B cell (primary cell): ENCODE results near the gene PI4K2B. TPM values are rescaled to one million over a fixed set of nuclear protein-coding genes. Genes with fewer than 3 reads are reported as not detected.
"Not testable (repeated sequence)": the region's sequence is repeated elsewhere in the genome, so short reads cannot be mapped to it uniquely, and the experiment has no call there.

Source experiments
- ATAC-seq: fragments of 200-7000 bp; cut with Tn5 transposase; one replicate; pipeline ENCODE4 v1.10.0; 2021; ENCODE audit warnings: low read depth, mild to moderate bottlenecking, moderate number of reproducible peaks, moderate library complexity
- CTCF ChIA-PET: fragments of 350-600 bp; sonication (Branson Sonifier 250); formaldehyde crosslinking; loops from one replicate; lab custom pipeline; 2021; ENCODE audit warnings: antibody characterized with exemption, inconsistent platforms; lab: Charles Lee
- POLR2A ChIA-PET: fragments of 350-600 bp; sonication (Branson Sonifier 250); formaldehyde crosslinking; loops from one replicate; lab custom pipeline; 2021; ENCODE audit warnings: antibody characterized with exemption; lab: Charles Lee
- DNase-seq: peaks from one replicate; pipeline ENCODE4 v3.0.0; 2013
- H2AFZ ChIP-seq: 2 replicates; pipeline ENCODE4 v1.6.1; 2012; ENCODE audit warnings: mild to moderate bottlenecking, low read depth, low read length; ENCODE audit not compliant: insufficient read depth, poor library complexity, severe bottlenecking
- H3K27ac ChIP-seq, 2 donors: 1 replicate in 1 of 2; 2 replicates in 1 of 2; pipeline ENCODE4 v1.5.1; 2012 to 2013; ENCODE audit warnings: low read length in 2 of 2, mild to moderate bottlenecking in 2 of 2, moderate library complexity in 1 of 2
- H3K27me3 ChIP-seq, 4 experiments: fragments of 200-600 bp in 1 of 4; sonication (generic) in 1 of 4; replicated peaks in 1 of 4; 1 replicate in 2 of 4; 2 replicates in 2 of 4; pipeline versions ENCODE4 v1.6.1 to v1.7.0; 2013 to 2016; ENCODE audit warnings: low read length in 3 of 4, mild to moderate bottlenecking in 2 of 4, mixed read lengths in 1 of 4, moderate library complexity in 1 of 4; ENCODE audit not compliant: insufficient read depth in 4 of 4, control insufficient read depth in 3 of 4; ENCODE audit errors: control extremely low read depth in 1 of 4
- H3K36me3 ChIP-seq, 2 experiments: replicated peaks in 1 of 2; 1 replicate in 1 of 2; 2 replicates in 1 of 2; pipeline versions ENCODE4 v1.6.1 to v1.7.1; 2013; ENCODE audit warnings: low read length in 1 of 2; ENCODE audit not compliant: insufficient read depth in 2 of 2, control insufficient read depth in 1 of 2; ENCODE audit errors: control extremely low read depth in 1 of 2, extremely low read depth in 1 of 2
- H3K4me1 ChIP-seq, 2 donors: fragments of 200-600 bp in 1 of 2; sonication (generic) in 1 of 2; 1 replicate in 1 of 2; 2 replicates in 1 of 2; pipeline versions ENCODE4 v1.5.1 to v1.6.1; 2013 to 2017; ENCODE audit warnings: low read length in 2 of 2; ENCODE audit not compliant: control insufficient read depth in 2 of 2, insufficient read depth in 2 of 2
- H3K4me2 ChIP-seq: replicated peaks from 2 replicates; pipeline ENCODE3; 2012; ENCODE audit warnings: mild to moderate bottlenecking, low read depth, low read length; ENCODE audit not compliant: poor library complexity, severe bottlenecking
- H3K4me3 ChIP-seq, 5 experiments: fragments of 200-600 bp in 1 of 5; sonication (generic) in 1 of 5; 1 replicate in 3 of 5; 2 replicates in 2 of 5; pipeline versions ENCODE4 v1.5.1 to v1.7.0; 2011 to 2016; ENCODE audit warnings: low read length in 4 of 5, mild to moderate bottlenecking in 4 of 5, low read depth in 2 of 5, control low read depth in 1 of 5, moderate library complexity in 1 of 5; ENCODE audit not compliant: insufficient read depth in 1 of 5; ENCODE audit errors: control extremely low read depth in 1 of 5, extremely low read depth in 1 of 5
- H3K79me2 ChIP-seq: fragments of 200-600 bp; sonication (generic); one replicate; pipeline ENCODE4 v1.6.0; 2016; ENCODE audit warnings: low read length; ENCODE audit not compliant: control insufficient read depth, insufficient read depth
- H3K9ac ChIP-seq: fragments of 200-600 bp; sonication (generic); 2 replicates; pipeline ENCODE4 v1.6.1; 2017; ENCODE audit warnings: mild to moderate bottlenecking, low read length, moderate library complexity
- H3K9me3 ChIP-seq, 3 donors: one replicate each; pipeline versions ENCODE4 v1.6.1 to v1.7.1; 2013; ENCODE audit warnings: low read length in 2 of 3; ENCODE audit not compliant: control insufficient read depth in 2 of 3, insufficient read depth in 1 of 3; ENCODE audit errors: control extremely low read depth in 1 of 3
- H4K20me1 ChIP-seq: 2 replicates; pipeline ENCODE4 v1.6.0; 2012; ENCODE audit warnings: mild to moderate bottlenecking, low read length; ENCODE audit not compliant: insufficient read depth, control insufficient read depth, poor library complexity, severe bottlenecking
- H3K27ac Mint-ChIP-seq: one replicate; pipeline ENCODE4 v1.8.0; 2021; ENCODE audit warnings: mixed read lengths
- H3K27me3 Mint-ChIP-seq: one replicate; pipeline ENCODE4 v1.8.0; 2021; ENCODE audit warnings: mixed read lengths
- H3K4me1 Mint-ChIP-seq: one replicate; pipeline ENCODE4 v1.8.0; 2021; ENCODE audit warnings: mixed read lengths
- H3K4me3 Mint-ChIP-seq: one replicate; pipeline ENCODE4 v1.8.0; 2021; ENCODE audit warnings: mixed read lengths
- H3K9me3 Mint-ChIP-seq: one replicate; pipeline ENCODE4 v1.8.0; 2022; ENCODE audit warnings: mixed read lengths; ENCODE audit not compliant: insufficient read depth
- EZH2 ChIP-seq: IDR thresholded peaks from 2 replicates; pipeline ENCODE4 v1.6.1; 2012; ENCODE audit warnings: borderline replicate concordance, low read depth, mild to moderate bottlenecking, moderate library complexity, low read length; ENCODE audit not compliant: insufficient read depth, poor library complexity, severe bottlenecking
- WGBS: methylation state at CpG from one replicate; pipeline ENCODE4 v1.1.5; 2013; ENCODE audit warnings: missing lambda C conversion rate; ENCODE audit not compliant: insufficient coverage; 5-methylcytosine and 5-hydroxymethylcytosine counted together
- intact Hi-C: fragments of 100-400 bp; cut with micrococcal nuclease; formaldehyde crosslinking; loops from one replicate; pipeline ENCODE4 v1.10.0; 2022
- polyA plus RNA-seq: library from polyadenylated mRNA; depleted of rRNA; stranded (reverse); fragments of >200 nt; gene quantifications from 2 replicates; pipeline ENCODE4 v1.2.3, GENCODE V29; 2012
- total RNA-seq, 2 donors: library from RNA; stranded (reverse); fragments of 120-200 nt in 1 of 2; gene quantifications; 1 replicate in 1 of 2; 2 replicates in 1 of 2; pipeline versions ENCODE4 v1.2.3 to v1.2.4, GENCODE V29; 2013 to 2022

Gene PI4K2B
- total and polyA plus RNA-seq, 2 donors (not counting 1 experiment from before 2014, with no cell fraction given) = 3.8 to 13.7 TPM

DNA sequence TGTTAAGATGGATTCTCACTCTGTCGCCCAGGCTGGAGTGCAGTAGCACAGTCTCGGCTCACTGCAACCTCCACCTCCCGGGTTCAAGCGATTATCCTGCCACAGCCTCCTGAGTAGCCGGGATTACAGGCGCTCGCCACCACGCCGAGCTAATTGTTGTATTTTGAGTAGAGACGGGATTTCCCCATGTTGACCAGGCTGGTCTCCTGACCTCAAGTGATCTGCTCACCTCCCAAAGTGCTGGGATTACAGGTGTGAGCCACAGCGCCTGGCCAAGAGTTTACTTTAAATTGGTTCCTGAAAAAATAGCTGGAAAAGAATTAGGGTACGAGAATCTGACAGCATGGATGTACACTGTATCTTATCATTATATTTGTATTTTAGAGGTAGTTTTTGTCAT, 20.0 kb downstream of the PI4K2B start:
- H3K9me3 Mint-ChIP-seq, H3K27ac ChIP-seq, H3K27me3 ChIP-seq, H2AFZ ChIP-seq, H3K27ac Mint-ChIP-seq, H4K20me1 ChIP-seq, H3K9ac ChIP-seq, H3K9me3 ChIP-seq, H3K4me1 ChIP-seq, H3K4me3 Mint-ChIP-seq, POLR2A ChIA-PET, DNase-seq, H3K4me2 ChIP-seq, ATAC-seq, H3K27me3 Mint-ChIP-seq, H3K4me3 ChIP-seq, intact Hi-C loops: not testable (repeated sequence)
- Histone ChIP-seq H3K79me2 (peaks cover 15% of the 10 kb centered on the region), H3K36me3 (peaks cover 10 to 34% of the 10 kb centered on the region in 2 experiments)
- WGBS = 92% methylated on average over 5 of the region's 12 CpGs
- CTCF ChIA-PET = interaction anchor here (1.2 to 3.4 kb wide), 3 partner anchors 14 to 59 kb away, joined by 3 to 7 read pairs (median 3); partner anchors contain the start of genes PI4K2B and ZCCHC4
- peaks cover 33% of the 10 kb centered on the region for H3K4me1 Mint-ChIP-seq

DNA sequence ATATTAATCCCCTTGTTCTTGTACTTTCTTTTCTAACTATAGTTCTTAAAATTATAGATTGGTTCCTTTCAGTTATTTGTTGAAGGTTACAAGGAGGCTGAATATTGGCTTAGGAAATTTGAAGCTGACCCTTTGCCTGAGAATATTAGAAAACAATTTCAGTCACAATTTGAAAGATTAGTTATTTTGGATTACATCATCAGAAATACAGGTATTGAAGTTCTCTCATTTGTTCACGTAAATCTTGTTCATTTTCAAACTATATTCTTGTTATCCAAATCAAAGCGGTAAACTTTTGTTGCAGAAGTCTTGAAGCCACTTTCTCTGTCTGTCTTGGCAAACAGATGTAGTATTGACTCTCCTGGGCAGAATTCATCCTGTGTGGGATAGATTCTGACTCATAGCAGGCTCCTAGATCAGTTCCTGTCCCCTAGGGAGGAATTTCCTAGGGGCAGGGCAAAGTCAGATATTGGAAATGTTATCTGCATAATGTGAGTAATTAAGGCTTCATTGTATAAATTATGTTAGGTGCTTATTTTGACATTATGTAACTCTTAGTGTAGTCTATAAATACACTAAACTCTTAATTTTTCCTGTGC, 25.2 kb downstream of the PI4K2B start:
- no peaks in the 10 kb centered on the region for H3K4me1 Mint-ChIP-seq

More for the DNA sequence above, 25.2 kb downstream of the PI4K2B start:
- 100% methylated on average over 1 of the region's 2 CpGs for WGBS
- ChIA-PET POLR2A (interaction anchor here (0.8 kb wide), 1 partner anchor 87 kb away, joined by 4 read pairs; no protein-coding TSS in a partner anchor), CTCF (interaction anchor here (1.2 kb wide), 1 partner anchor 18 kb away, joined by 3 read pairs; no protein-coding TSS in a partner anchor)
- intact Hi-C loops = no loop called here
- H3K27ac ChIP-seq = no peak overlapping the region
- Mint-ChIP-seq H3K27ac (no peak overlapping the region), H3K9me3 (no peaks in the 10 kb centered on the region), H3K4me3 (no peak overlapping the region), H3K27me3 (no peaks in the 10 kb centered on the region)
- no peak overlapping the region for H2AFZ ChIP-seq
- no peak overlapping the region for H3K9ac ChIP-seq
- H3K36me3 ChIP-seq = peaks cover 15 to 54% of the 10 kb centered on the region in 2 experiments
- H3K79me2 ChIP-seq = no peaks in the 10 kb centered on the region
- no peak for ATAC-seq
- H3K4me2 ChIP-seq = no peak overlapping the region
- no peaks in the 10 kb centered on the region for H4K20me1 ChIP-seq
- no peak for TF ChIP-seq EZH2
- no peaks in the 10 kb centered on the region for H3K27me3 ChIP-seq
- H3K9me3 ChIP-seq = no peaks in the 10 kb centered on the region
- no peaks in the 10 kb centered on the region for H3K4me1 ChIP-seq
- DNase-seq = no peak
- no peak overlapping the region for H3K4me3 ChIP-seq
